ENCODE data around the gene BTF3.
"Not testable (repeated sequence)": the region's sequence is repeated elsewhere in the genome, so short reads cannot be mapped to it uniquely, and the experiment has no call there.

Gene BTF3

GRCh38 chr5:73498057-73498992 lies at the start of gene BTF3:
Gene BTF3, plus strand, starts transcription at chr5:73498442. Its CDS starts 226 bp downstream, at chr5:73498668.
- peak; percentile 88 for DNase-seq (ENCODE audit: low read depth)

- no peak for DNase-seq (ENCODE audit: low read depth)
Observed at GRCh38 chr5:73448463-73449136, 49.6 kb upstream of the BTF3 start, which contains the start of gene FOXD1. Gene FOXD1, minus strand, starts transcription at chr5:73448777. Its CDS starts 415 bp downstream, at chr5:73448362.

GRCh38 chr5:73450137-73450536 lies 48.1 kb upstream of the BTF3 start:
- no peak for DNase-seq (ENCODE audit: low read depth)

- no peak for DNase-seq (ENCODE audit: low read depth)
Observed at GRCh38 chr5:73450672-73451223, 47.5 kb upstream of the BTF3 start.

GRCh38 chr5:73451224-73452130 lies 46.8 kb upstream of the BTF3 start:
- DNase-seq (ENCODE audit: low read depth): peak; percentile 44

- no peak for DNase-seq (ENCODE audit: low read depth)
Observed at GRCh38 chr5:73452215-73452614, 46.0 kb upstream of the BTF3 start.

GRCh38 chr5:73454379-73455036 lies 43.7 kb upstream of the BTF3 start:
- no peak for DNase-seq (ENCODE audit: low read depth)

- not testable (repeated sequence) for DNase-seq (ENCODE audit: low read depth)
Observed at GRCh38 chr5:73456462-73456861, 41.8 kb upstream of the BTF3 start.

GRCh38 chr5:73459366-73459765 lies 38.9 kb upstream of the BTF3 start:
- no peak for DNase-seq (ENCODE audit: low read depth)

- no peak for DNase-seq (ENCODE audit: low read depth)
Observed at GRCh38 chr5:73460133-73460532, 38.1 kb upstream of the BTF3 start.

GRCh38 chr5:73464016-73464745 lies 34.1 kb upstream of the BTF3 start:
- DNase-seq (ENCODE audit: low read depth): no peak

GRCh38 chr5:73468638-73469037 lies 29.6 kb upstream of the BTF3 start:
- DNase-seq (ENCODE audit: low read depth): not testable (repeated sequence)

GRCh38 chr5:73469878-73470277 lies 28.4 kb upstream of the BTF3 start:
- DNase-seq (ENCODE audit: low read depth): no peak

- no peak for DNase-seq (ENCODE audit: low read depth)
Observed at GRCh38 chr5:73471654-73472053, 26.6 kb upstream of the BTF3 start.

GRCh38 chr5:73472116-73472515 lies 26.1 kb upstream of the BTF3 start:
- DNase-seq (ENCODE audit: low read depth): no peak

GRCh38 chr5:73480500-73480899 lies 17.7 kb upstream of the BTF3 start:
- DNase-seq (ENCODE audit: low read depth): no peak

GRCh38 chr5:73482383-73483136 lies 15.7 kb upstream of the BTF3 start:
- no peak for DNase-seq (ENCODE audit: low read depth)

- DNase-seq (ENCODE audit: low read depth): no peak
Observed at GRCh38 chr5:73483676-73484075, 14.6 kb upstream of the BTF3 start.

- DNase-seq (ENCODE audit: low read depth): no peak
Observed at GRCh38 chr5:73484511-73484910, 13.7 kb upstream of the BTF3 start.

- no peak for DNase-seq (ENCODE audit: low read depth)
Observed at GRCh38 chr5:73485715-73486114, 12.5 kb upstream of the BTF3 start.
